SK-N-SH treated with all-trans-retinoic acid at 6 μM for 48 hours (cell line): ENCODE results near the gene CCDC63.

Experiments
- ARNTL ChIP-seq: fragments of 450-650 bp; formaldehyde crosslinking; IDR thresholded peaks from 2 replicates; pipeline ENCODE4 v1.5.0; 2020; ENCODE audit warnings: low read depth, mild to moderate bottlenecking, moderate library complexity, borderline replicate concordance
- CSDC2 ChIP-seq: fragments of 250-450 bp; sonication (Bioruptor Pico); IDR thresholded peaks from 2 replicates; pipeline ENCODE4 v1.5.0; 2020; ENCODE audit warnings: mild to moderate bottlenecking, moderate library complexity
- GLIS3 ChIP-seq: fragments of 250-450 bp; sonication (Bioruptor Pico); IDR thresholded peaks from 2 replicates; pipeline ENCODE4 v1.5.0; 2020; ENCODE audit warnings: mild to moderate bottlenecking, moderate library complexity
- ISL1 ChIP-seq: fragments of 250-450 bp; sonication (Bioruptor Pico); IDR thresholded peaks from 2 replicates; pipeline ENCODE4 v2.1.2; 2022; ENCODE audit warnings: mild to moderate bottlenecking, moderate library complexity
- PPARA ChIP-seq: fragments of 250-450 bp; sonication (Bioruptor Pico); IDR thresholded peaks from 2 replicates; pipeline ENCODE4 v1.5.0; 2020; ENCODE audit warnings: mild to moderate bottlenecking, borderline replicate concordance
- SNAI2 ChIP-seq: fragments of 250-450 bp; sonication (Bioruptor Pico); IDR thresholded peaks from 2 replicates; pipeline ENCODE4 v1.5.0; 2020; ENCODE audit warnings: mild to moderate bottlenecking, moderate library complexity

DNA sequence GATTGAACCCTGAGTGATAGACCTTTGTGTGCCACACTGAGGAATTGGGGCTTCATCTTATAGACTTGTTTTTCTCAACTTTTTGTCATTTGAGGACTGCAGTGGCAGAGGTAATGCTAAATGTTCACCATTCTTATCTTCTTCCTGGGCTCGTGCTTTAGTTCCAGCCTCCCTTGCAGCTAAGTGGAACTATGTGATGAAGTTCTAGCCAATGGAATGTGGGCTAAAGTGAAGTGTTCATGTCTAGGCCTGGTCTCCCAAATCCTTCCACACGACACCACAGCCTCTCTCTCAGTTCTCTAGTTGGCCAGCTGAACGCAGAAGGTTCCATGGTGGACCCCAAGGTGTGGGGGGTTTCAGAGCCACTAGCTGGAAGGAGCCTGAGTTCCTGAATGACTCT lies 42.4 kb upstream of the CCDC63 start:
- no peak for TF ChIP-seq CSDC2 (CRISPR knock-in tag)
- TF ChIP-seq PPARA (CRISPR knock-in tag), result no peak
- TF ChIP-seq GLIS3 (CRISPR knock-in tag), result no peak
- no peak for TF ChIP-seq SNAI2 (CRISPR knock-in tag)
- TF ChIP-seq ISL1 (CRISPR knock-in tag), result no peak
- TF ChIP-seq ARNTL, result no peak
